NB4 (cell line): ENCODE data around the gene EHD1.

Experiments used
- DNase-seq: peaks from one replicate; pipeline ENCODE4 v3.0.0; 2010; ENCODE audit warnings: low read depth
- H3K4me3 ChIP-seq: one replicate; pipeline ENCODE4 v1.5.1; 2011; ENCODE audit warnings: mild to moderate bottlenecking, low read depth, low read length, moderate library complexity
- CTCF ChIP-seq: IDR thresholded peaks from one replicate; pipeline ENCODE4 v1.5.1; 2012; ENCODE audit warnings: low read depth, low read length
- MYC ChIP-seq: IDR thresholded peaks from 2 replicates; pipeline ENCODE4 v1.6.1; 2011; ENCODE audit warnings: low read depth, low read length
- POLR2A ChIP-seq: IDR thresholded peaks from 2 replicates; pipeline ENCODE4 v1.6.1; 2011; ENCODE audit warnings: mild to moderate bottlenecking; ENCODE audit not compliant: insufficient read length; ENCODE audit errors: extremely low read depth
- TF ChIP-seq, protein P1 (sequence below): IDR thresholded peaks from 2 replicates; pipeline ENCODE4 v1.6.1; 2011; ENCODE audit warnings: low read depth, low read length

EHD1 gene

DNA sequence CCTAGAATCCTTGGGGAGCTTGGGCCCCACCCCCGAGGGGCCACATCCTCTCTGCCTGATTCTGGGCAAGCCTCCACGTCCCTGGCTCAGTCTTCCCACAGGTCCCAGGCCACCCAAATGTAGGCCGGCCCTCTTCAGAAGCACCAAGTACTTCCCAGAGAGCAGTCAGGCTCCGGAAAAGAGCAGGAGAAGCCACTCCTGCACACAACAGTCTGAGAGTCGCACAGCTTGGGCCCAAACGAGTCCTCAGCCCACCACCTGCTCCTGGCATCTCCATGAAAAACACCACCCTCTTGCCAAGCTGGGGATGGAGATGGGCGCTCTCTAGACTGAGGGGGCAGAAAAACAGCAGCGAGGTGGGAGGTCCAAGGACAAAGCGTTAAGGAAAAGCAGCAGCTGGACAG lies 15.4 kb downstream of the EHD1 start:
- no peak for DNase-seq
- no peak overlapping the region for H3K4me3 ChIP-seq
- TF ChIP-seq MYC, result no peak
- no peak for TF ChIP-seq CTCF
- TF ChIP-seq, protein P1, sequence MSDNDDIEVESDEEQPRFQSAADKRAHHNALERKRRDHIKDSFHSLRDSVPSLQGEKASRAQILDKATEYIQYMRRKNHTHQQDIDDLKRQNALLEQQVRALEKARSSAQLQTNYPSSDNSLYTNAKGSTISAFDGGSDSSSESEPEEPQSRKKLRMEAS, result no peak
- no peak for TF ChIP-seq POLR2A

- peak; percentile 90 for DNase-seq
- peak overlapping the region; percentile 10 for H3K4me3 ChIP-seq
- TF ChIP-seq POLR2A (no peak), MYC (peak; percentile 39; the same call in 1 of the 2 replicates)
These were observed 17.0 kb downstream of the EHD1 start for GRCh38 chr11:64861227-64861975.

GRCh38 chr11:64859542-64860414 lies 18.6 kb downstream of the EHD1 start:
- peak overlapping the region; percentile 27 for H3K4me3 ChIP-seq
- TF ChIP-seq, protein P1, result peak; percentile 53; the same call in 1 of the 2 replicates
- peak; percentile 26; the same call in 1 of the 2 replicates for TF ChIP-seq MYC
- TF ChIP-seq CTCF, result no peak
- DNase-seq, result peak; percentile 95

DNA sequence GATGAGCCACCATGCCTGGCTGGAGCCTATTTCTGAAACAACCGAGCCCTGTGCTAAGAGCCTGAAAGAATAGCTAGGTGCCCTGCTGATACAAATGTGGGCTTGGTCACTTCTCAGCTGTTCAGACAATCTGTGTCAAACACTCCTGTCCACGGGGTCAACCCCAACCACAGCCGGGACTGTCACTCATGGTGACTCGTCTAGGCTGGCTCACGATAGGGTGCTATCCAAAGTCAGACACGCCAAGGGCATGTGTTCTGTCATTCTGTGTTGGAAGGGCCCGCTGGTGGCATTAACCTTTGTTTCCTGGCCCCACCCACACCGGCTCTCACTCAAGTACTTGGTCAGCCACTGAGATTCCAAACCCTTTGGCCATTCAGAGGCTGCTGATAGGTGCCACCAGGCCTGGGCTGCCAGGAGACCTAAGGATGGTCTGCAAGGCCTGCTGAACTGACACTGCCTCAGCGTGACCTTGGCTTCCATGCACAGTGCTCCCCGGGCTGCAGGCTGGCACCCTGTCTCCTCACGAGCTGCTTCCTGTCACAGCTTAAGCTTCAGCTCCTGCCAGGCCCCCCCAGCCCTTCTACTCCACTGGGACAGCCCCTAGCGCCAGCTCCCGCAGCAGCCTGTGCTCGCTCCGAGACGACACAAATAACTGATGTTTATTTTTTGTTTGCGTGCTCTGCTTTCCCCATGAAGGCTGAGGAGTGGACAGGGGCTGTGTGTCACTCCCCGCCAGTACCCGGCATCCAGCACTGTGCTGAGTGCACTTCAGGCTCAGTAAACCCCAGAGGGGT lies 19.8 kb downstream of the EHD1 start:
- TF ChIP-seq, protein P1, result no peak
- TF ChIP-seq POLR2A, result no peak
- no peak for TF ChIP-seq CTCF
- TF ChIP-seq MYC, result no peak
- H3K4me3 ChIP-seq, result no peak overlapping the region
- peak; percentile 70 for DNase-seq

GRCh38 chr11:64857485-64857884 lies 20.9 kb downstream of the EHD1 start:
- H3K4me3 ChIP-seq, result no peak overlapping the region
- no peak for DNase-seq
- TF ChIP-seq POLR2A (no peak), MYC (no peak), CTCF (no peak)
- TF ChIP-seq, protein P1, result no peak
